Subcutaneous adipose tissue (tissue), 4 donors: ENCODE results near the gene GRIA4. TPM values are rescaled to one million over a fixed set of nuclear protein-coding genes. Genes with fewer than 3 reads are reported as not detected.

Source experiments
- CTCF ChIP-seq: fragments of 450-650 bp; IDR thresholded peaks from one replicate; pipeline ENCODE4 v1.5.1; 2016; ENCODE audit warnings: low read depth, mild to moderate bottlenecking, control low read depth, antibody characterized with exemption, moderate library complexity
- total RNA-seq, 4 donors: library from RNA; depleted of rRNA; stranded (reverse); fragments of >200 nt; gene quantifications; one replicate each; pipeline ENCODE4 v1.1.0, GENCODE V29; 2016

Gene GRIA4
- total RNA-seq, 4 donors from 2014 or later = not detected

- TF ChIP-seq CTCF = no peak
Observed at GRCh38 chr11:105868762-105869285, 259.0 kb downstream of the GRIA4 start.

DNA sequence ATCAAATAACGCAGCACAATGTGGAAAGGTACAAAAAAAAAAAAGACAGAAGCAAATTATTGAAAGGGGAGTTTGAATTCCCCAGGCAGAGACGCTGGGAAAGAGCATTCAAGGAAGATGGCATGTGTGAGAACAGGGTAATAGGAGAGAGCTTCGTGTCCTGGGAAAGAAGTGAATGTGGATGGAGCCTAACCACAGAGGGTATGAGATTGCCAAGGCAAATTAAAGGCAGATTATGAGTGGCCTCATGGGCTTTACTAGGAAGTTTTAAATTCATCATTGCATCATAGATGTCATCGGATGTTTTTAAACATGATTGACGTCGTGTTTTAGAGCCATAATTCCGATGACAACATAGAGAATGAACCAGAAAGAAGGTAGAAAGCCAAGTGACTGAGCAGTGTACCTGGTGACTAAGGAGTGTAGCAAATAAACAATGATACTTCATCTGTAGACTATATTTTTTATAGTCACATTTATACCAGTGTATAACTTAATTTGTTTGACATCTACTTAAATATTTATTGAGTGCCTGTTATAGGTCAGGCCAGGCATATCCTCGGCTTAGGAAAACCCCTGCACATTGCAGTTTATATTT lies 260.7 kb downstream of the GRIA4 start:
- no peak for TF ChIP-seq CTCF

- TF ChIP-seq CTCF = no peak
Observed at GRCh38 chr11:105878510-105878909, 268.6 kb downstream of the GRIA4 start.

- no peak for TF ChIP-seq CTCF
Observed at GRCh38 chr11:105881027-105881426, 271.2 kb downstream of the GRIA4 start.

DNA sequence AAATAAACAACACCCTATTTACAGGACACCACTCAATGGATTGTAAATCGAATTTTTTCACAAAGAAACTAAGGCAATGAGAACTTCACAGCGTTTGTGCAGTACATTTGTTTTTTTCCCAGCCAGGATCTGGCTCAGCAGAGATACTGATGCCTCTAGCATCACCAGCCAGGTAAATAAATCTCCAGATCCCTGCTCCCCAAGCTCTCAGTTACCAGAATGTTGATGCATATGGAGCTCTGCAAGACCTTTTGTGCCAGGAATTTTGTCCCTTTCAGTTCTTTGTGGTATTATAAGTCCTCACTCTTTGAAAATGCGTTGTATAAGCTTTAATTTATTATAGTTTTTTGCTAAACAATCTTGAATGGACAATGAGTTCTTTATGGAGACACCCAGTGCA lies 274.6 kb downstream of the GRIA4 start:
- no peak for TF ChIP-seq CTCF

DNA sequence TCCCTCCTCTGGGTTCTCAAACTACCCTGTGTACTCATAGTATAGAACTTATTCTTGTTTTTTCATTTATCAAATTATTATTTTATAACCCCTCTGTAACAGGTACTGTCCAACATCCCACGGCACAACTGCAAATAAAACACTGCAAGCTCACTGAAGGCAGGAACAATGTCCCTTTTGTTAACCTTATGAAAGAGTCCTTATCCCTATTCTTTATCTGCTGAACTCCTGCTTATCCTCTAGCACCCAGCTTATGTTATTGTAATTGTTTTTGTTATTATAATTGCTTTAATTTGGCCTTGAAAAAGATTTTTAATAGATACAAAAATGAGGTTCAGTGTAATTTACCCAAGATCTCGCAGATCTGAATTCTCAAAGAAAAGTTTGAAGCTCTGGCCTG lies 281.8 kb downstream of the GRIA4 start:
- no peak for TF ChIP-seq CTCF

- TF ChIP-seq CTCF = no peak
Observed at GRCh38 chr11:105897161-105897560, 287.3 kb downstream of the GRIA4 start.
